Measurements from ENCODE around the gene LMAN2L.

The LMAN2L gene

DNA sequence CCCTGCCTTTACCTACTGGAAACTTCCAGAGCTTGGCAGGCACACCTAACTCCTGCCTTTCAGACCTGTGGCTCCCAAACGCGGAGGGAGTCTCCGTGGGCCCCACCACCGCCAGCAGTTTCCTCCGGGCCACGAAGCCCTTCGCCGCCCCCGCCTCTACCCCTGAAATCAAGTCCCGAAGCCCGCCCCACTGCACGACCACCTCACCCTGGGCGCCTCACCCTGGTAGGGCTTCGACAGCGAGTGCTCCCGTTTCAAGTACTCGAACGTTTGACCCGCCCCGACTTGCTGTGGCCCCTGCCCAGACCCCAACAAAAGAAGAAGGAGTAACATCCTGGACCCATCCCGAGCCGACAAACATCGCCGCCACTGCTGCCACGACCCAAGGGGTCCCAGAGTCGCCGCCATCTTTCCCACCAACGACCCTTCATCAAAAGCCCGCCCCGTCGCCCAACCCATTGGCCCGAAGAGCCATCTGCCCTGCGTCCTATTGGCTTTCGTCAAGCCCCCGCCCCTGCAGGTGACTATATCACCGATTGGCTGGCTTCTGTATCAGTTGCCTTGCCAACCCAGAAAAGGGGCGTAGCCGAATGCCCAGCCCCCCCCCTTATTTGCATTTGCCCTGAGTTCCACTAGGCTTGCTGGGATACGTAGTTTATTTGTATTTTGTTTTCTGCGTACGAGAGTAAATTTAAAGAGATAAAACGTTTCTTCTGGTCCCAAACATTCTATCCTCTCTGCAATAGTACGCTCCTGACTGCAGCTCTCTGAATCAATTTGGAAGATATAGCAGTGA lies at the start of gene LMAN2L:
TSS of gene LMAN2L (minus strand) at position 432 of the 796 bp plus-strand sequence. CDS start at position 408, 24 bp downstream.
- Histone ChIP-seq H3K4me1 (ENCODE audit: control insufficient read depth, low read length) (peaks cover 25% of the 10 kb centered on the region), H3K9me3 (ENCODE audit: control insufficient read depth, insufficient read depth, low read length) (no peaks in the 10 kb centered on the region), H3K36me3 (ENCODE audit: control insufficient read depth, low read length) (peaks cover 19% of the 10 kb centered on the region), H3K79me2 (ENCODE audit: control insufficient read depth, low read length) (peaks cover 28% of the 10 kb centered on the region), H3K27ac (ENCODE audit: low read depth, low read length) (peak within 1 kb of the TSS; percentile 89), H4K20me1 (ENCODE audit: control insufficient read depth, insufficient read depth, low read depth, low read length) (no peaks in the 10 kb centered on the region), H3K27me3 (ENCODE audit: control insufficient read depth, low read length) (no peaks in the 10 kb centered on the region), H3K4me2 (ENCODE audit: low read length) (peak within 1 kb of the TSS; percentile 71), H3K4me3 (ENCODE audit: low read length) (peak within 1 kb of the TSS; percentile 83), H3F3A (ENCODE audit: control insufficient read depth, insufficient read depth) (peaks cover 10% of the 10 kb centered on the region), H3K9me2 (replicated peaks; ENCODE audit: control insufficient read depth, low read length) (no peaks in the 10 kb centered on the region)
- no peak for TF ChIP-seq EZH2phosphoT487 (IDR thresholded peaks at IDR 0.05; ENCODE audit: borderline replicate concordance, low read length)
- TF ChIP-seq, protein P1, sequence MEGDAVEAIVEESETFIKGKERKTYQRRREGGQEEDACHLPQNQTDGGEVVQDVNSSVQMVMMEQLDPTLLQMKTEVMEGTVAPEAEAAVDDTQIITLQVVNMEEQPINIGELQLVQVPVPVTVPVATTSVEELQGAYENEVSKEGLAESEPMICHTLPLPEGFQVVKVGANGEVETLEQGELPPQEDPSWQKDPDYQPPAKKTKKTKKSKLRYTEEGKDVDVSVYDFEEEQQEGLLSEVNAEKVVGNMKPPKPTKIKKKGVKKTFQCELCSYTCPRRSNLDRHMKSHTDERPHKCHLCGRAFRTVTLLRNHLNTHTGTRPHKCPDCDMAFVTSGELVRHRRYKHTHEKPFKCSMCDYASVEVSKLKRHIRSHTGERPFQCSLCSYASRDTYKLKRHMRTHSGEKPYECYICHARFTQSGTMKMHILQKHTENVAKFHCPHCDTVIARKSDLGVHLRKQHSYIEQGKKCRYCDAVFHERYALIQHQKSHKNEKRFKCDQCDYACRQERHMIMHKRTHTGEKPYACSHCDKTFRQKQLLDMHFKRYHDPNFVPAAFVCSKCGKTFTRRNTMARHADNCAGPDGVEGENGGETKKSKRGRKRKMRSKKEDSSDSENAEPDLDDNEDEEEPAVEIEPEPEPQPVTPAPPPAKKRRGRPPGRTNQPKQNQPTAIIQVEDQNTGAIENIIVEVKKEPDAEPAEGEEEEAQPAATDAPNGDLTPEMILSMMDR (IDR thresholded peaks at IDR 0.05; ENCODE audit: low read depth, low read length, poor library complexity, severe bottlenecking), result no peak

DNA sequence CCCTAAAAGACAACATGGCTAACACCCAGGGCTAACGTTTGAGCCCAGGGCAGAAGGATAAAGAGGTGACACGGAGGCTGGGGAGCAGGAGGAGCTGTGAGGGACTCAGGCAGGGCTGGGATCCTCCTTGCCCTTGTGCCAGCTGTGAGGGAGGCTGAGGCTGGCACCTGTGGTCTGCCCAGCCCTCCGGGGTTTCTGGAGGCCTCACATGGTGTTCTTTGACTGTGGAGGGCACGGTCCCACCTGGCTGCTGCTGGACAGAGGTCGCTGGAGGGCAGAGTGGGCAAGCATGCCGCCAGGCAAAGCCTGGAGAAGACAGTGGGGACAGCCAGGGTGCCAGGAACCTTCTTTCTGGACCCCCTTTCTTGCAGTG lies 49.4 kb upstream of the LMAN2L start:
- Histone ChIP-seq H3K4me1 (ENCODE audit: control insufficient read depth, low read length) (no peaks in the 10 kb centered on the region), H3K9me2 (replicated peaks; ENCODE audit: control insufficient read depth, low read length) (no peaks in the 10 kb centered on the region), H3K27ac (ENCODE audit: low read depth, low read length) (no peak overlapping the region), H3K4me2 (ENCODE audit: low read length) (no peak overlapping the region), H3F3A (ENCODE audit: control insufficient read depth, insufficient read depth) (no peaks in the 10 kb centered on the region), H3K79me2 (ENCODE audit: control insufficient read depth, low read length) (no peaks in the 10 kb centered on the region), H3K27me3 (ENCODE audit: control insufficient read depth, low read length) (no peaks in the 10 kb centered on the region), H3K4me3 (ENCODE audit: low read length) (no peak overlapping the region), H4K20me1 (ENCODE audit: control insufficient read depth, insufficient read depth, low read depth, low read length) (no peaks in the 10 kb centered on the region), H3K36me3 (ENCODE audit: control insufficient read depth, low read length) (no peaks in the 10 kb centered on the region), H3K9me3 (ENCODE audit: control insufficient read depth, insufficient read depth, low read length) (no peaks in the 10 kb centered on the region)
- TF ChIP-seq, protein P1 (IDR thresholded peaks at IDR 0.05; ENCODE audit: low read depth, low read length, poor library complexity, severe bottlenecking), result no peak
- no peak for TF ChIP-seq EZH2phosphoT487 (IDR thresholded peaks at IDR 0.05; ENCODE audit: borderline replicate concordance, low read length)

DNA sequence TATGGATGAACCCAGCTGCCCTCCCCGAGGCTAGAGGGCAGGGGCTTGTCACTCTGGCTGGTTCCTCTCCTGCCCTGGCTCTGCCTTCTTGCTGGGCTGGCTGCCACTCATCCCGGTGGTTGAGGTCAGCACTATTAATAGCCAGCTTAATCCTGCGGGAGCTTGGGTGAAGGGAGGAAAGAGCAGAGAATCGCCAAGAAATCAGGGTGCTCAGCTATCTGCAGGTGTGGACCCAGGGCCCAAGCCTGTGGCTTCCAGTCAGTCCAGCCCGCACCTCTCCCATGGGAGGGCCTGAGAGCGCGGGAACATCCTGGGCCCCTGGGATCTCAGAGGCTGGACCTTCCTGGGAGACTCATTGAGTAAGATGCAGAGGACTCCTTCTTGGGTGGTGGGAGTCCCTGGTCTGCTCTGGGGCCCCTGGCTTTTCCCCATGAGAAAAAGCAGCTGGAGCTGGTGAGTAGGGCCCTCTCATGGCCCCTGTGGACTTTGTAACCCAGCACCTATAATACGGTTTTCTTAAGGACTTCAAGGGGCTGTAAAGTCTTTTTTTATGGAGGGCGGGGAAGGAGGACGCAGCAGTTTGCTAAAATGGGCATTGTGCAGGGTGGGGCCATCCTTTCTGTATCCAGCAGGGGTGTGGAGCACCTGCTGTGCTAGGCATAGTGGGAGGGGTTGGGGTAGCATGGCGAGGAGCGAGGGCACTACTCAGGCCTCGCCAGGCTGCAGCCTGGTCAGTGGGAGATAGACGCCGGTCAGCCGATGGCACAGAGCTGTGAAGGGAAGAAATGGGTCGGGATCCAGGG lies 48.8 kb upstream of the LMAN2L start:
- Histone ChIP-seq H4K20me1 (ENCODE audit: control insufficient read depth, insufficient read depth, low read depth, low read length) (no peaks in the 10 kb centered on the region), H3K4me2 (ENCODE audit: low read length) (no peak overlapping the region), H3K9me2 (replicated peaks; ENCODE audit: control insufficient read depth, low read length) (no peaks in the 10 kb centered on the region), H3K9me3 (ENCODE audit: control insufficient read depth, insufficient read depth, low read length) (no peaks in the 10 kb centered on the region), H3K4me3 (ENCODE audit: low read length) (no peak overlapping the region), H3K27ac (ENCODE audit: low read depth, low read length) (no peak overlapping the region), H3F3A (ENCODE audit: control insufficient read depth, insufficient read depth) (no peaks in the 10 kb centered on the region), H3K36me3 (ENCODE audit: control insufficient read depth, low read length) (no peaks in the 10 kb centered on the region), H3K79me2 (ENCODE audit: control insufficient read depth, low read length) (no peaks in the 10 kb centered on the region), H3K27me3 (ENCODE audit: control insufficient read depth, low read length) (no peaks in the 10 kb centered on the region), H3K4me1 (ENCODE audit: control insufficient read depth, low read length) (no peaks in the 10 kb centered on the region)
- no peak for TF ChIP-seq EZH2phosphoT487 (IDR thresholded peaks at IDR 0.05; ENCODE audit: borderline replicate concordance, low read length)
- TF ChIP-seq, protein P1 (IDR thresholded peaks at IDR 0.05; ENCODE audit: low read depth, low read length, poor library complexity, severe bottlenecking), result no peak

Data from DOHH2 (cell line).